Astrocyte of the cerebellum (primary cell): Measurements from ENCODE around the gene MEA1.

Experiments
- DNase-seq: peaks from one replicate; pipeline ENCODE4 v3.0.0-alpha.2; 2011; ENCODE audit warnings: low read depth
- H3K4me3 ChIP-seq: 2 replicates; pipeline ENCODE4 v1.5.1; 2011; ENCODE audit warnings: mild to moderate bottlenecking, low read depth, low read length, moderate library complexity
- in situ Hi-C: cut with HindIII; loops from 2 replicates; pipeline ENCODE4 v1.10.0; 2017; ENCODE audit warnings: low sequenced_read_pairs
- TF ChIP-seq, protein P1 (sequence below): IDR thresholded peaks from 2 replicates; pipeline ENCODE4 v1.5.1; 2012; ENCODE audit warnings: low read length, low read depth, moderate library complexity, mild to moderate bottlenecking; ENCODE audit errors: missing control alignments

Gene MEA1

GRCh38 chr6:42969934-42970333 is 43.8 kb downstream of the MEA1 start:
- in situ Hi-C loops, result no loop called here
- DNase-seq, result no peak

DNA sequence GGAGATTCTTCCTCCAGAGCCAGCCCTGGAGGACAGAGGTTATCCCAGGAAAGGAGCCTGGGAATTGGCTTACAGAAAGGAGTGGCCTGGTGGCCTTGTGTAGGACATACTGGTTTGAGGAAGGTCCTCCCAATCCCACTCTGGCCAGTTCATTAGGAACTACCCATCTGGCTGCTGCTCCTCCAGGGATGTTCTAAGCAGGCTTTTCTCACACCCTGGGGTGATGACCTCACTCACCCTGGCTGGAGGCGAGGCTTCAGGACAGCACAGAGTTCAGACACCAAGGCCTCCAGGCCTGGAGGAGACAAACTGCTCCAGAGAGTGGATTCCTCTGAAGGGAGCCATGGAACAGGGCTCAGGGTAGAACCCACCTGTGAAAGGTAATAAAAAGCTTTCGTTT is 44.3 kb downstream of the MEA1 start:
- no peak for DNase-seq
- TF ChIP-seq, protein P1, sequence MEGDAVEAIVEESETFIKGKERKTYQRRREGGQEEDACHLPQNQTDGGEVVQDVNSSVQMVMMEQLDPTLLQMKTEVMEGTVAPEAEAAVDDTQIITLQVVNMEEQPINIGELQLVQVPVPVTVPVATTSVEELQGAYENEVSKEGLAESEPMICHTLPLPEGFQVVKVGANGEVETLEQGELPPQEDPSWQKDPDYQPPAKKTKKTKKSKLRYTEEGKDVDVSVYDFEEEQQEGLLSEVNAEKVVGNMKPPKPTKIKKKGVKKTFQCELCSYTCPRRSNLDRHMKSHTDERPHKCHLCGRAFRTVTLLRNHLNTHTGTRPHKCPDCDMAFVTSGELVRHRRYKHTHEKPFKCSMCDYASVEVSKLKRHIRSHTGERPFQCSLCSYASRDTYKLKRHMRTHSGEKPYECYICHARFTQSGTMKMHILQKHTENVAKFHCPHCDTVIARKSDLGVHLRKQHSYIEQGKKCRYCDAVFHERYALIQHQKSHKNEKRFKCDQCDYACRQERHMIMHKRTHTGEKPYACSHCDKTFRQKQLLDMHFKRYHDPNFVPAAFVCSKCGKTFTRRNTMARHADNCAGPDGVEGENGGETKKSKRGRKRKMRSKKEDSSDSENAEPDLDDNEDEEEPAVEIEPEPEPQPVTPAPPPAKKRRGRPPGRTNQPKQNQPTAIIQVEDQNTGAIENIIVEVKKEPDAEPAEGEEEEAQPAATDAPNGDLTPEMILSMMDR, result no peak
- H3K4me3 ChIP-seq, result no peak overlapping the region
- in situ Hi-C loops, result no loop called here

More at GRCh38 chr6:42969934-42970333, 43.8 kb downstream of the MEA1 start:
- H3K4me3 ChIP-seq, result no peak overlapping the region
- TF ChIP-seq, protein P1, result no peak

- in situ Hi-C loops, result no loop called here
- DNase-seq, result no peak
- no peak overlapping the region for H3K4me3 ChIP-seq
- TF ChIP-seq, protein P1, result no peak
Observed at GRCh38 chr6:42968783-42969182, 45.0 kb downstream of the MEA1 start.

DNA sequence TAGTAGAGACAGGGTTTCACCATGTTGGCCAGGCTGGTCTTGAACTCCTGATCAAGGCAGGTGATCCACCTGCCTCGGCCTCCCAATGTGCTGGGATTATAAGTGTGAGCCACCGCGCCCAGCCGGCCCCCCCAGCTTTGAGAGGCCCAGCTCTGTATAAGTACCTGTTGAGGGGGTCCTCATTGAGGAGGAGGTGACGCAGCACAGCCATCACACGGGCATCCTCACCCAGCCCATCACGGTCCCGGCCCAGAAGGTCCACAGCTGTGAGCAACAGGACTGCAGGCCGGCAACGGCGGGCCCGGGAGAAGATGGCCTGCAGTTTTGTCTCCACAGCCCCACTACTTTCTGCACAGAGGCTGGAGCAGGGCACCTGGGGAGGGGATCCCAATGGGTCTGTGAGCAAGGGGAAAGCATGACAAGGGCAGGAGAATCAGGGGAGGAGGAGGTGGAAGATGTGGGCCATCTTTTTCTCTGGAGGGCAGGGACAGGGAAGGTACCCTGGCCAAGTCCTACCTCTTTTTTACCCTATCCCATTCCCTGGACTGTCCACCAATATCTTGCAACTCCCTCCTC is 45.5 kb downstream of the MEA1 start:
- no peak for DNase-seq
- in situ Hi-C loops, result no loop called here
- TF ChIP-seq, protein P1, result no peak
- H3K4me3 ChIP-seq, result no peak overlapping the region

DNA sequence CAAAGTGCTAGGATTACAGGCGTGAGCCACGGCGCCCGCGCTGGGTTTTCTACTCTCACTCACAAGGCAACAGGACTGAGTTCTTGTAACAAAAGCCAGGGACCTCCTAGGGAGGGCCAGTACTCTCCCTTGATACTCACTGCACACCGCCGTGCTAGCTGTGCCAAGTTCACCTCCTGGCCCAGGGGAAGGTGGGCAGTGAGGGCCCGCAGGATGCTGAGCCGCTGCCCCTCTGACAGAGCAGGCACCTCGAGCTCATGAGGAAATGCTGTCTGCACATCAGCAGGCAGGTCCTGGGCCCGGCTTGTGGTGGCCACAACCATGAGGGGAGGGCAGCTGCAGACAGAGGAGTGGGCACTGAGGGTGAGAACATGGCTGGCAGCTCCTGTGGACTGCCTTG is 46.5 kb downstream of the MEA1 start:
- DNase-seq, result no peak
- H3K4me3 ChIP-seq, result no peak overlapping the region
- TF ChIP-seq, protein P1, result no peak
- in situ Hi-C loops, result no loop called here

GRCh38 chr6:42966571-42966970 is 47.2 kb downstream of the MEA1 start:
- TF ChIP-seq, protein P1, result no peak
- no peak overlapping the region for H3K4me3 ChIP-seq
- DNase-seq, result no peak
- in situ Hi-C loops, result no loop called here
